MM.1S (cell line): Measurements from ENCODE around the gene RAPGEF6.

Experiments used
- DNase-seq: peaks from one replicate; pipeline ENCODE4 v3.0.0-alpha.2; 2015
- H2AFZ ChIP-seq: fragments of 300-600 bp; sonication (generic); 2 replicates; pipeline ENCODE4 v1.6.0; 2016; ENCODE audit warnings: antibody characterized with exemption, low read length
- H3F3A ChIP-seq: fragments of 300-600 bp; sonication (generic); 2 replicates; pipeline ENCODE4 v1.6.1; 2016; ENCODE audit warnings: mild to moderate bottlenecking, antibody characterized with exemption, low read length, moderate library complexity, mixed read lengths; ENCODE audit not compliant: insufficient read depth
- H3K27ac ChIP-seq: fragments of 300-600 bp; sonication (generic); 2 replicates; pipeline ENCODE4 v1.5.1; 2016; ENCODE audit warnings: mild to moderate bottlenecking, low read length
- H3K27me3 ChIP-seq: fragments of 300-600 bp; sonication (generic); replicated peaks from 2 replicates; pipeline ENCODE4 v1.6.0; 2016; ENCODE audit warnings: low read length; ENCODE audit not compliant: insufficient read depth
- H3K36me3 ChIP-seq: fragments of 300-600 bp; sonication (generic); replicated peaks from 2 replicates; pipeline ENCODE4 v1.6.1; 2016; ENCODE audit warnings: mild to moderate bottlenecking, low read length, mixed read lengths; ENCODE audit not compliant: insufficient read depth
- H3K4me1 ChIP-seq: fragments of 300-600 bp; sonication (generic); 2 replicates; pipeline ENCODE4 v1.6.1; 2016; ENCODE audit warnings: low read length, mixed read lengths
- H3K4me2 ChIP-seq: fragments of 300-600 bp; sonication (generic); 2 replicates; pipeline ENCODE4 v1.6.0; 2016; ENCODE audit warnings: low read depth, low read length
- H3K4me3 ChIP-seq: fragments of 300-600 bp; sonication (generic); 2 replicates; pipeline ENCODE4 v1.5.1; 2016; ENCODE audit warnings: low read length, mixed read lengths
- H3K79me2 ChIP-seq: fragments of 300-600 bp; sonication (generic); 2 replicates; pipeline ENCODE4 v1.6.1; 2016; ENCODE audit warnings: mixed run types, low read length, mixed read lengths
- H3K9ac ChIP-seq: fragments of 300-600 bp; sonication (generic); 2 replicates; pipeline ENCODE4 v1.6.1; 2016; ENCODE audit warnings: low read length, mixed read lengths
- H3K9me2 ChIP-seq: fragments of 300-600 bp; sonication (generic); replicated peaks from 2 replicates; pipeline ENCODE4 v1.6.1; 2016; ENCODE audit warnings: mild to moderate bottlenecking, low read length, mixed read lengths; ENCODE audit not compliant: insufficient read depth
- H3K9me3 ChIP-seq: fragments of 300-600 bp; sonication (generic); replicated peaks from 2 replicates; pipeline ENCODE4 v1.6.1; 2016; ENCODE audit warnings: mild to moderate bottlenecking, low read length, mixed read lengths; ENCODE audit not compliant: insufficient read depth
- H4K20me1 ChIP-seq: fragments of 300-600 bp; sonication (generic); 2 replicates; pipeline ENCODE4 v1.6.1; 2016; ENCODE audit warnings: mild to moderate bottlenecking, low read length, moderate library complexity, mixed read lengths; ENCODE audit not compliant: insufficient read depth
- CTCF ChIP-seq: fragments of 300-600 bp; sonication (generic); IDR thresholded peaks from 2 replicates; pipeline ENCODE4 v1.5.1; 2016; ENCODE audit warnings: antibody characterized with exemption, low read length, mixed read lengths
- EZH2 ChIP-seq: fragments of 300-600 bp; sonication (generic); optimal IDR thresholded peaks from 2 replicates; pipeline ENCODE3; 2017; ENCODE audit warnings: low read depth, mild to moderate bottlenecking, antibody characterized with exemption, low read length, mixed read lengths
- EZH2phosphoT487 ChIP-seq: fragments of 300-600 bp; sonication (generic); IDR thresholded peaks from 2 replicates; pipeline ENCODE4 v1.6.1; 2018; ENCODE audit warnings: antibody characterized with exemption, low read length

Gene RAPGEF6

GRCh38 chr5:131613423-131613822, 21.6 kb downstream of the RAPGEF6 start:
- no peaks in the 10 kb centered on the region for H3K4me1 ChIP-seq

GRCh38 chr5:131611064-131611381, 24.0 kb downstream of the RAPGEF6 start:
- no peaks in the 10 kb centered on the region for H3K4me1 ChIP-seq
- peaks cover 5% of the 10 kb centered on the region; the same call in 1 of the 2 replicates for H4K20me1 ChIP-seq
- no peaks in the 10 kb centered on the region for H3K36me3 ChIP-seq
- TF ChIP-seq EZH2 (no peak), EZH2phosphoT487 (no peak), CTCF (no peak)
- H3K79me2 ChIP-seq = peaks cover 100% of the 10 kb centered on the region
- DNase-seq = no peak
- no peak overlapping the region for H3K4me2 ChIP-seq
- H3K27me3 ChIP-seq = no peaks in the 10 kb centered on the region
- H3K27ac ChIP-seq = no peak overlapping the region
- no peaks in the 10 kb centered on the region for H3K9me2 ChIP-seq
- no peak overlapping the region for H2AFZ ChIP-seq
- H3K9me3 ChIP-seq = no peaks in the 10 kb centered on the region
- H3F3A ChIP-seq = no peaks in the 10 kb centered on the region
- no peak overlapping the region for H3K4me3 ChIP-seq
- no peak overlapping the region for H3K9ac ChIP-seq

More at GRCh38 chr5:131613423-131613822, 21.6 kb downstream of the RAPGEF6 start:
- Histone ChIP-seq H3K9ac (no peak overlapping the region), H3K27ac (no peak overlapping the region), H3K27me3 (no peaks in the 10 kb centered on the region), H2AFZ (no peak overlapping the region), H4K20me1 (no peaks in the 10 kb centered on the region; the same call in 1 of the 2 replicates), H3F3A (no peaks in the 10 kb centered on the region), H3K79me2 (peaks cover 100% of the 10 kb centered on the region), H3K36me3 (no peaks in the 10 kb centered on the region), H3K9me2 (no peaks in the 10 kb centered on the region), H3K4me3 (no peak overlapping the region), H3K9me3 (no peaks in the 10 kb centered on the region), H3K4me2 (no peak overlapping the region)
- TF ChIP-seq EZH2phosphoT487 (no peak), CTCF (no peak), EZH2 (no peak)
- no peak for DNase-seq

DNA sequence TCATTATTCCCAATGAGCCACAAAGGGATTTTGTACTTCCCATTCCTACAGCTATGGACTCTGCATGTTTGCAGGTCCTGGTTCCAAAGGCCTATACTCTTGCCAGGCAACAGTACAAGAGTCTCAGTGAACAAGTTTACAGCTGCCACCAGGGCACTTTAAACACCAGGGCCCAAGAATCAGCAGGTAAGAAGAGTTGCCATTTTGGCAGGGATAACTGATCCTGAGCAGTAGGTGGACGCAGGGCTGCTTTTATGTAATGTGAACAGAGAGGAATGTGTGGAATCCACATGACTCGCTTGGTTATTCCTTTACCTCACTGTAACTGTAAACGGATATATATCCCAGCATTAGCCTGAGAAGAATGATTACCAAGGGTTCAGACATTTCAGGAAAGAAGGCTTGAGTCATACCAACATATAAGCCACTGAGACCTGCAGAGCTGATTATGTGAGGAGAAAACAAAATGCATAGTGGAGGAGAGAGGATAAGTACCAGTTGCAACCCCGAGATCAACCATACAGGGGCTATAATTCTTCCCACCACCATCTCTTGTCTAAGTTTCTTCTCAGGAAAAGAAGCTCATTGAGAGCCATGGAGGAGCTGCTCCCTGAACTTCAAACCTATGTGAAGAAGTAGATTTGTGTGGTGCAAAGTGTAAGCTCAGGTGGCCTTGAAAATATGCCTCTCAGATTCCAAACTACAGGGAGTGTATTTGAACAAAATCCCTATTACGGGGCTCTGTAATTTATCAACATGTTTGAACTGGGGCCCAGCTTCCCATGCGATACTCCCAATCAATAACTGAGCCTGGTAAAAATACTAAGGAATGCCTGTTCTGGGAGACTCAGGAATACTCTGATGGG, 24.6 kb downstream of the RAPGEF6 start:
- Histone ChIP-seq H2AFZ (no peak overlapping the region), H3K27ac (no peak overlapping the region), H3K27me3 (no peaks in the 10 kb centered on the region), H3F3A (no peaks in the 10 kb centered on the region), H4K20me1 (0 out of 2 replicates have a peak, but pooled peaks cover 5% of the 10 kb centered on the region), H3K9me3 (no peaks in the 10 kb centered on the region), H3K9me2 (no peaks in the 10 kb centered on the region), H3K4me1 (no peaks in the 10 kb centered on the region), H3K79me2 (peaks cover 97% of the 10 kb centered on the region), H3K4me2 (no peak overlapping the region), H3K9ac (no peak overlapping the region), H3K4me3 (no peak overlapping the region), H3K36me3 (no peaks in the 10 kb centered on the region)
- no peak for DNase-seq
- TF ChIP-seq CTCF = no peak
- no peak for TF ChIP-seq EZH2phosphoT487
- TF ChIP-seq EZH2 = no peak
